ENCODE data around the gene DNAJC3. TPM values are rescaled to one million over a fixed set of nuclear protein-coding genes. Genes with fewer than 3 reads are reported as not detected.

Gene DNAJC3
- total and polyA plus RNA-seq, 9 of the 15 experiments (the other 6 are each of a cell fraction or from before 2014, with no cell fraction given): 7.8 to 21.8 (median 10.4) TPM

- in situ Hi-C loops (cut with MboI) (no loop called here), intact Hi-C loops (cut with micrococcal nuclease) (no loop called here)
- ChIA-PET CTCF (ENCODE audit: low intra/inter-chr PET ratio) (no interaction called here), POLR2A (no interaction called here)
- H3K4me2 ChIP-seq (ENCODE audit: insufficient read depth, low read length): no peak overlapping the region
- H3K4me3 ChIP-seq: no peak overlapping the region
- no peaks in the 10 kb centered on the region for H4K20me1 ChIP-seq (replicated peaks; ENCODE audit: control insufficient read depth, insufficient read depth, low read length)
- no peaks in the 10 kb centered on the region for H3K9me1 ChIP-seq (ENCODE audit: control insufficient read depth, insufficient read depth, low read length)
- no peaks in the 10 kb centered on the region for H3K9me3 ChIP-seq (replicated peaks; ENCODE audit: control insufficient read depth, insufficient read depth, low read depth, low read length)
- no TSS peak for BruUV-seq (replicated peaks)
- peaks cover 51% of the 10 kb centered on the region; the same call in 2 of the 3 replicates for H3K36me3 ChIP-seq (ENCODE audit: control insufficient read depth, insufficient read depth, low read length)
- no peaks in the 10 kb centered on the region for H3K79me2 ChIP-seq (ENCODE audit: control insufficient read depth, insufficient read depth, low read length)
- no peak for DNase-seq (ENCODE audit: extremely low read depth in 1 of 4, low spot score in 3 of 4)
- no peaks in the 10 kb centered on the region for H3K4me1 ChIP-seq (replicated peaks in 1 of 2; ENCODE audit: control insufficient read depth in 2 of 2, insufficient read depth in 2 of 2, low read length in 2 of 2)
- no peak for ATAC-seq
- no peak overlapping the region for H3K27ac ChIP-seq (ENCODE audit: extremely low read depth, low read depth, low read length)
- no peak overlapping the region for H2AFZ ChIP-seq (ENCODE audit: low read depth, low read length)
- H3K9ac ChIP-seq (ENCODE audit: insufficient read depth in 1 of 2, low read depth in 2 of 2, low read length in 2 of 2): no peak overlapping the region
- WGBS (ENCODE audit: insufficient coverage, low coverage, missing lambda C conversion rate): 54% methylated on average over 2 of the region's 2 CpGs
- H3K27me3 ChIP-seq (ENCODE audit: control insufficient read depth in 2 of 2, insufficient read depth in 2 of 2, low read length in 2 of 2): no peaks in the 10 kb centered on the region
- no peak for FAIRE-seq
- TF ChIP-seq NKRF (IDR thresholded peaks at IDR 0.05; ENCODE audit: borderline replicate concordance): no peak
- no peak for TF ChIP-seq HBP1 (CRISPR knock-in tag; IDR thresholded peaks at IDR 0.05)
- no peak for TF ChIP-seq CREB1 (IDR thresholded peaks at IDR 0.05)
- no peak for TF ChIP-seq CREB1 (CRISPR knock-in tag; IDR thresholded peaks at IDR 0.05)
- TF ChIP-seq ILK (tag; IDR thresholded peaks at IDR 0.05; ENCODE audit: borderline replicate concordance, low read depth): no peak
- TF ChIP-seq SMAD3 (CRISPR knock-in tag; conservative IDR thresholded peaks at IDR 0.05): no peak
- TF ChIP-seq NFXL1 (CRISPR knock-in tag; IDR thresholded peaks at IDR 0.05): no peak
- no peak for TF ChIP-seq CGGBP1 (CRISPR knock-in tag; IDR thresholded peaks at IDR 0.05)
- no peak for TF ChIP-seq NFE2L1 (tag; IDR thresholded peaks at IDR 0.05; ENCODE audit: borderline replicate concordance, low read depth)
- TF ChIP-seq BCL6 (CRISPR knock-in tag; IDR thresholded peaks at IDR 0.05): no peak
- TF ChIP-seq GABPB1 (CRISPR knock-in tag; IDR thresholded peaks at IDR 0.05): no peak
- TF ChIP-seq CBFB (CRISPR knock-in tag; IDR thresholded peaks at IDR 0.05): no peak
- TF ChIP-seq PYGO2 (tag; IDR thresholded peaks at IDR 0.05): no peak
- no peak for TF ChIP-seq THAP12 (CRISPR knock-in tag; IDR thresholded peaks at IDR 0.05)
- TF ChIP-seq RFX7 (CRISPR knock-in tag; IDR thresholded peaks at IDR 0.05): no peak
- TF ChIP-seq YY1 (IDR thresholded peaks at IDR 0.05; ENCODE audit: borderline replicate concordance in 1 of 3, control insufficient read depth in 1 of 3, extremely low read depth in 1 of 3, insufficient read depth in 3 of 3, insufficient read length in 1 of 3, insufficient replicate concordance in 2 of 3, low read depth in 1 of 3, low read length in 2 of 3): no peak
- no peak for TF ChIP-seq MAFK (IDR thresholded peaks at IDR 0.05; ENCODE audit: low read length)
- TF ChIP-seq TAF9B (IDR thresholded peaks at IDR 0.05; ENCODE audit: partially characterized antibody): no peak
- TF ChIP-seq PTRF (tag; IDR thresholded peaks at IDR 0.05): no peak
Observed at GRCh38 chr13:95788100-95788463, 111.1 kb downstream of the DNAJC3 start.

All from K562 (cell line).